Transverse colon (tissue), 4 donors: Measurements from ENCODE around the gene PPP3CB.

Source experiments
- CTCF ChIP-seq, 5 experiments: fragments of 200-600 bp in 3 of 5; fragments of 450-650 bp in 2 of 5; sonication (generic) in 3 of 5; IDR thresholded peaks; 1 replicate in 2 of 5; 2 replicates in 3 of 5; pipeline ENCODE4 v1.5.1; 2016 to 2017; ENCODE audit warnings: antibody characterized with exemption in 5 of 5, inconsistent platforms in 3 of 5, mild to moderate bottlenecking in 2 of 5, moderate library complexity in 1 of 5
- POLR2A ChIP-seq: fragments of 450-650 bp; IDR thresholded peaks from one replicate; pipeline ENCODE4 v1.6.1; 2016; ENCODE audit warnings: antibody characterized with exemption, mild to moderate bottlenecking, moderate library complexity
- POLR2AphosphoS5 ChIP-seq, 3 donors: sonication (generic); formaldehyde crosslinking; IDR thresholded peaks; one replicate each; pipeline ENCODE4 v1.6.1; 2016; ENCODE audit warnings: antibody characterized with exemption in 3 of 3

DNA sequence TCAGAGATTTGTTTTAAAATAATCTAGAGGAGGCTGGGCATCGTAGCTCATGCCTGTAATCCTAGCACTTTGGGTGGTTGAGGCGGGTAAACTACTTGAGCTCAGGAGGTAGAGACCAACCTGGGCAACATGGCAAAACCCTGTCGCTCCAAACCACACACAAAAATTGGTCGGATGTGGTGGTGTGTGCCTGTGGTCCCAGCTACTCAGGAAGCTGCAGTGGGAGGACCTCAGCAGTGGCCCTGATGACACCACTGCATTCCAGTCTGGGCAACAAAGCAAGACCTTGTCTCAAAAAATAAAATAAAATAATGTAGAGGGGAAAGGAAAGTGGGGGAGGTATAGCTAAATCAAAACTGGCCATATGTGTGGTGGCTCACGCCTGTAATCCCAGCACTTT, 13.9 kb upstream of the PPP3CB start:
- TF ChIP-seq POLR2A (no peak), POLR2AphosphoS5 (IDR thresholded peaks at IDR 0.05) (no peak), CTCF (IDR thresholded peaks at IDR 0.05) (no peak)
